Endothelial cell of umbilical vein (primary cell): ENCODE measurements around the gene DDR2. TPM values are rescaled to one million over a fixed set of nuclear protein-coding genes. Genes with fewer than 3 reads are reported as not detected.

ENCODE experiments used
- BruUV-seq: library from RNA; stranded (reverse); fragments of 400-500 nt; replicated peaks from 2 replicates; lab custom pipeline; 2021; lab: Mats Ljungman, UMichigan
- CTCF ChIA-PET: fragments of 300-600, 350-600 bp; sonication (Branson Sonifier 250); formaldehyde crosslinking; loops from one replicate; lab custom pipeline; 2021; ENCODE audit warnings: antibody characterized with exemption, inconsistent platforms; lab: Charles Lee
- POLR2A ChIA-PET: fragments of 300-600, 350-600 bp; sonication (Branson Sonifier 250); formaldehyde crosslinking; loops from one replicate; lab custom pipeline; 2021; ENCODE audit warnings: antibody characterized with exemption, inconsistent platforms; lab: Charles Lee
- DNase-seq: peaks from one replicate; pipeline ENCODE4 v3.0.0-alpha.2; 2011; ENCODE audit warnings: low read depth, low spot score
- FAIRE-seq: peaks from 2 replicates; lab custom pipeline; 2011; peaks lifted over from hg19 to GRCh38; lab: Jason Lieb, UNC
- H2AFZ ChIP-seq: 2 replicates; pipeline ENCODE4 v1.6.0; 2012; ENCODE audit warnings: low read depth, low read length, control low read depth, inconsistent platforms
- H3K27ac ChIP-seq: 2 replicates; pipeline ENCODE4 v1.5.1; 2011; ENCODE audit warnings: low read depth, mild to moderate bottlenecking, control low read depth, low read length, moderate library complexity; ENCODE audit not compliant: insufficient read depth
- H3K27me3 ChIP-seq, 2 experiments: 2 replicates each; pipeline versions ENCODE4 v1.6.0 to v1.6.1; 2011; ENCODE audit warnings: low read length in 2 of 2, mixed read lengths in 1 of 2; ENCODE audit not compliant: control insufficient read depth in 2 of 2, insufficient read depth in 2 of 2
- H3K36me3 ChIP-seq, 2 experiments: 2 replicates in 1 of 2; 3 replicates in 1 of 2; pipeline ENCODE4 v1.5.1; 2011; ENCODE audit warnings: low read length in 2 of 2, mild to moderate bottlenecking in 1 of 2, moderate library complexity in 1 of 2; ENCODE audit not compliant: control insufficient read depth in 2 of 2, insufficient read depth in 2 of 2; ENCODE audit errors: extremely low read depth in 1 of 2
- H3K4me1 ChIP-seq: 3 replicates; pipeline ENCODE4 v1.5.1; 2011; ENCODE audit warnings: mild to moderate bottlenecking, low read length; ENCODE audit not compliant: control insufficient read depth, insufficient read depth; ENCODE audit errors: extremely low read depth
- H3K4me2 ChIP-seq: 2 replicates; pipeline ENCODE4 v1.6.1; 2011; ENCODE audit warnings: low read length, control low read depth, mixed read lengths; ENCODE audit not compliant: insufficient read depth
- H3K4me3 ChIP-seq, 3 experiments: fragments of 200-600 bp in 1 of 3; sonication (generic), shearing (Covaris generic) in 1 of 3; replicated peaks in 1 of 3; 2 replicates each; pipeline ENCODE4 v1.5.1; 2011 to 2016; ENCODE audit warnings: control low read depth in 3 of 3, low read length in 3 of 3, mild to moderate bottlenecking in 2 of 3, inconsistent platforms in 1 of 3, low read depth in 1 of 3, moderate library complexity in 1 of 3; ENCODE audit not compliant: insufficient read depth in 1 of 3
- H3K79me2 ChIP-seq: 2 replicates; pipeline ENCODE4 v1.6.0; 2012; ENCODE audit warnings: low read length, inconsistent platforms; ENCODE audit not compliant: control insufficient read depth, insufficient read depth
- H3K9ac ChIP-seq: replicated peaks from 2 replicates; pipeline ENCODE3; 2011; ENCODE audit warnings: low read length, control low read depth; ENCODE audit not compliant: insufficient read depth; ENCODE audit errors: extremely low read depth
- H3K9me1 ChIP-seq: replicated peaks from 3 replicates; pipeline ENCODE4 v1.6.0; 2011; ENCODE audit warnings: mild to moderate bottlenecking, low read length; ENCODE audit not compliant: control insufficient read depth, insufficient read depth; ENCODE audit errors: extremely low read depth
- H3K9me3 ChIP-seq: replicated peaks from 2 replicates; pipeline ENCODE4 v1.5.1; 2012; ENCODE audit warnings: low read length, inconsistent platforms; ENCODE audit not compliant: control insufficient read depth, insufficient read depth
- H4K20me1 ChIP-seq: replicated peaks from 2 replicates; pipeline ENCODE3; 2011; ENCODE audit warnings: mild to moderate bottlenecking, low read length; ENCODE audit not compliant: control insufficient read depth, insufficient read depth; ENCODE audit errors: extremely low read depth
- CTCF ChIP-seq, 2 donors: IDR thresholded peaks; 1 replicate in 1 of 2; 2 replicates in 1 of 2; pipeline ENCODE4 v1.5.1; 2011; ENCODE audit warnings: low read length in 2 of 2, mild to moderate bottlenecking in 2 of 2, moderate library complexity in 2 of 2, control low read depth in 1 of 2, inconsistent platforms in 1 of 2, low read depth in 1 of 2; ENCODE audit not compliant: insufficient read depth in 1 of 2; ENCODE audit errors: extremely low read depth in 1 of 2
- EZH2 ChIP-seq: IDR thresholded peaks from 2 replicates; pipeline ENCODE4 v1.6.1; 2012; ENCODE audit warnings: borderline replicate concordance, low read depth, mild to moderate bottlenecking, moderate library complexity, low read length, inconsistent platforms; ENCODE audit not compliant: severe bottlenecking
- FOS ChIP-seq: IDR thresholded peaks from 2 replicates; pipeline ENCODE4 v1.6.1; 2011; ENCODE audit warnings: mild to moderate bottlenecking, low read length, moderate library complexity, borderline replicate concordance; ENCODE audit not compliant: insufficient read depth
- GATA2 ChIP-seq: IDR thresholded peaks from 2 replicates; pipeline ENCODE4 v1.7.0; 2011; ENCODE audit warnings: low read depth, mild to moderate bottlenecking, moderate library complexity, mixed read lengths, low read length; ENCODE audit not compliant: insufficient read length, insufficient read depth
- JUN ChIP-seq: IDR thresholded peaks from 2 replicates; pipeline ENCODE4 v1.6.1; 2011; ENCODE audit warnings: borderline replicate concordance, low read depth; ENCODE audit not compliant: insufficient read length, insufficient read depth
- MAX ChIP-seq: IDR thresholded peaks from 2 replicates; pipeline ENCODE4 v1.6.1; 2011; ENCODE audit not compliant: insufficient read depth, insufficient read length
- MYC ChIP-seq: IDR thresholded peaks from one replicate; pipeline ENCODE4 v1.6.1; 2011; ENCODE audit warnings: mild to moderate bottlenecking, low read depth, low read length
- POLR2A ChIP-seq: IDR thresholded peaks from 2 replicates; pipeline ENCODE4 v1.6.1; 2012; ENCODE audit warnings: low read depth, mild to moderate bottlenecking, control low read depth, low read length
- POLR2AphosphoS5 ChIP-seq: IDR thresholded peaks from 2 replicates; pipeline ENCODE4 v1.6.1; 2012; ENCODE audit warnings: low read depth, mild to moderate bottlenecking, control low read depth, low read length, moderate library complexity; ENCODE audit not compliant: insufficient read depth
- dilution Hi-C: fragments of 300-500 bp; cut with MboI; formaldehyde crosslinking; loops from one replicate; pipeline ENCODE4 v1.15.0; 2019; ENCODE audit warnings: low sequenced_read_pairs; ENCODE audit not compliant: extremely low pct_ligation_motif_present
- intact Hi-C: fragments of 100-400 bp; cut with micrococcal nuclease; formaldehyde crosslinking; loops from one replicate; pipeline ENCODE4 v1.10.0; 2022
- polyA plus RNA-seq, 4 experiments: library from polyadenylated mRNA; depleted of rRNA in 3 of 4; stranded (reverse) in 3 of 4; unstranded in 1 of 4; fragments of >200 nt; gene quantifications; 2 replicates each; pipeline versions ENCODE4 v1.2.1 to v1.2.3, GENCODE V29; 2011 to 2012; ENCODE audit warnings: missing spikeins in 1 of 4
- total RNA-seq: library from RNA; stranded (reverse); gene quantifications from 2 replicates; pipeline ENCODE4 v1.2.3, GENCODE V29; 2021

Gene DDR2
- total and polyA plus RNA-seq, 2 donors (not counting 3 experiments of a cell fraction or from before 2014, with no cell fraction given) = 27.8 to 30.8 TPM

- no peaks in the 10 kb centered on the region for H3K79me2 ChIP-seq
- H3K9me3 ChIP-seq = no peaks in the 10 kb centered on the region
- intact Hi-C loops = no loop called here
- H3K27me3 ChIP-seq = no peaks in the 10 kb centered on the region
- H3K4me1 ChIP-seq = no peaks in the 10 kb centered on the region
- H3K4me3 ChIP-seq = no peak overlapping the region
- no peak overlapping the region for H3K27ac ChIP-seq
- FAIRE-seq (no peak), DNase-seq (no peak)
- no TSS peak for BruUV-seq
- ChIA-PET CTCF (no interaction called here), POLR2A (no interaction called here)
- no peak for TF ChIP-seq FOS
- TF ChIP-seq EZH2 = no peak
- TF ChIP-seq GATA2 = no peak
- no peak for TF ChIP-seq MAX
- no peak for TF ChIP-seq POLR2AphosphoS5
- no peak for TF ChIP-seq CTCF (IDR thresholded peaks at IDR 0.05; ENCODE audit: extremely low read depth in 1 of 2, insufficient read depth in 1 of 2, low read depth in 1 of 2, low read length in 2 of 2)
- TF ChIP-seq JUN = no peak
- no peak for TF ChIP-seq POLR2A
- no peak for TF ChIP-seq MYC
- dilution Hi-C loops = no loop called here
- no peaks in the 10 kb centered on the region for H3K9me1 ChIP-seq
- H2AFZ ChIP-seq = no peak overlapping the region
- H3K9ac ChIP-seq = no peak overlapping the region
- no peaks in the 10 kb centered on the region for H3K36me3 ChIP-seq
- peaks cover 3% of the 10 kb centered on the region for H4K20me1 ChIP-seq
- no peak overlapping the region for H3K4me2 ChIP-seq
Observed at GRCh38 chr1:162720996-162721395, 88.7 kb downstream of the DDR2 start.
